CD4-positive, alpha-beta T cell treated with Interleukin-1 beta for 1 hour (primary cell): ENCODE measurements around the gene WEE2.

Experiments used
- DNase-seq, 2 donors: peaks; one replicate each; pipeline ENCODE4 v3.0.0-alpha.2; 2020 to 2022

The WEE2 gene

GRCh38 chr7:141691961-141692360 is 16.2 kb upstream of the WEE2 start:
- no peak for DNase-seq

DNA sequence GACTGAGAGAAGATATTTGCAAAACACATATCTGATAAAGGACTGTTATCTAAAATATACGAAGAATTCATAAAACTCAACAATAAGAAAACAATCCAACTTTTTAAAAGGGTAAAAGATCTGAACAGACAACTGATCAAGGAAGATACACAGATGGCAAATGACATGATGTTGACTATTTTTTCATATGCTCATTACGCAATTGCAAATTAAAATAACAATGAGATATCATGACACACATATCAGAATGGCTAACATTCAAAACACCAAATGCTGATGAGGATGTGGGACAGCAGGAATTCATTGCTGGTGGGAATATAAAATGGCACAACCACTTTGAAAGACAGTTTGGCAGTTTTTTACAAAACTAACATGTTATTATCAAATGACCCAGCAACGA is 15.1 kb upstream of the WEE2 start:
- DNase-seq = no peak

DNA sequence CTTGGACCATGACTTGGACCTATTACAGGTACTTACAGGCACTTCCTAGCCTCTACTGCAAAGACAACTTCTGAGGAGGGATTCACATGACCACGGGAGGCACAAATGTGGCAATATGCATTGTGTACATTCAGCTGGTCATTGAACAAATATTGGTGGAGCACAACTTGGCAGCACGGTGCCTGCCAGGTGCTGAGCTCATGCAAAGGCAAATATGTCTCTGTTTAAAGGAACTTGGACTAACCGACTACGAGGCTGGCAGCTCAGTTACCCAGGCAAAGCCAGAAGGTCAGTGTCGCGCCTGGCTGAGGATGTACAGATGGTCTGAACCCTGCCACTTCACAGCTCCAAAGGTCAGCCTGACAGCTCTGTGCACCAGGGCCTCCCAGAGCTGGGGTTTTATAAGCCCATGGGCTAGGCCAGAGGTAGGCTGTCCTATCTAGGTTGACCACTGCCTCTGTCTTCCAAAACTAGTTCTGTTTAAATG is 12.3 kb upstream of the WEE2 start:
- no peak for DNase-seq

GRCh38 chr7:141696348-141696747 is 11.8 kb upstream of the WEE2 start:
- no peak for DNase-seq

GRCh38 chr7:141697211-141697871 is 10.8 kb upstream of the WEE2 start:
- DNase-seq = no peak

GRCh38 chr7:141698247-141699015 is 9.7 kb upstream of the WEE2 start:
- no peak for DNase-seq

DNA sequence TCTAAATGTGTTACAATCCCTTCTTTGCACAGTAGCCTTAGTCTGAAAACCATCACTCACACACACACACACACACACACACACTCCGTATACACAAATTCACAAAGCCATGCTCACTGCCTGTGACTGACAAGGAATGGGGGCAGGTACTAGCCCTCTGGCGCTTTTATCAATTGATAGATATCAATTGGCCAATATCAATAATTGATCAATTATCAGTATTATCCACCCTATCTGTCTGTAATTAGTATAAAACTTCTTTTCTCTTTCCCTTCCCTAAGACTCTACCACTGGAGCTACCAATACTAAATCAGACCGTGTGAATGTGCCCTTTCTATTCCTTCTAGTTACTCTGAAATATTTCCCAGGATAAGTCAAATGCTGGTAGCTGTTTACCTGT is 8.3 kb upstream of the WEE2 start:
- DNase-seq = no peak

GRCh38 chr7:141700296-141700847 is 7.8 kb upstream of the WEE2 start:
- no peak for DNase-seq

DNA sequence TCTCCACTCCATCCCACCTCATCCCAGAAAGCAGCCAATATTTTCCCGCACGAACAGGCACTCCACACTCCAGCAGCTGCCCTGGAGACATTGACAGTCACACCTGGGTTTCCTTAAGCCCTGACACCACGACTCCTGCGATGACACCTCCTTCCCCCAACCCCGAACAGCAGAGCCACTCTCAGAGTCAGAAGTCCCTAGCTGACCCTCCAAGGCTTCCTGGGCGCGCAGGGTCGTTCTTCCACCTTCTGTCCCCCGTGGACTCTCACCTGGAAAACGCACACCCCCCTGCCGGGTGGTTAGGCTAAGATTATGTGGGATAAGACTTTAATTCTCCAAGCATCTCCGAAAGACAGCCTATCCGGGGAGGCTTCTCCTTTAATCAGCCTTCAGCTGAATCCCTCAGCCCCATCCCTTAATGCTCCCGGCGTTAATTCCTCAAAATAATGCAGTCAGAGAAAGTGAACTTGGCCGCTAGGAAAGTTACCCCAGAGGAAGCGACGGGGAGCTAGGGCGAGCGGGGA is 7.2 kb upstream of the WEE2 start:
- DNase-seq = peak in 1 of 2 donors; percentile 12

DNA sequence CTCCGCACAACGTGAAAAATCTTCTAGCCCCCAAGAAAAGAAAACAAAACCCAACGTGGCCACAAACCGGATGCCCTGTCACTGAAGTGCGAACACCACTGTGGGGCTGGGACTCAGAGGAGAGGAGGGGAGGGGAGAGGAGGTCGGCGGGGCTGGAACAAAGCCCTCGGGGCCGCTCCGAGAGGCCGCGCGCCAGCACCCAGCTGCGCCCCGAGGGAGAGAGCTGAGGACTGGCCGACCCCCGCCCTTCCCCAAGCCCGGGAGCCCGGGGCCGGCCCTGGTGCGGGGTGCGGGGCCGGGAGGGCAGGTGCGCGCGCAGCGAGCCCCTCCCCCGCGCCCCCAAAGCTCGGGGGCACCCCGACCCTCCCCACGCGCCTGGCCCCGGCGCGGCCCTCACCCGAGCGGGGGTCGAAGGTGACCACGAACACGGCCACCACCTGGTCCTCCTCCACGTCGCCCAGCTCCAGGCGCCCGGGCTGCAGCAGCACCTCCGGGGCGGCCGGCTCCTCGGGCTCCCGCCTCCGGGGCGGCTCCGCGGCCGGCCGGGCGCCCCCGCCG is 6.6 kb upstream of the WEE2 start:
- peak; percentile 78 to 79 for DNase-seq

GRCh38 chr7:141702047-141702567 is 6.0 kb upstream of the WEE2 start, which contains the start of gene DENND11:
Gene DENND11, minus strand, starts transcription at chr7:141702166. Its CDS starts 13 bp downstream, at chr7:141702153.
- DNase-seq = peak; percentile 57 to 60

DNA sequence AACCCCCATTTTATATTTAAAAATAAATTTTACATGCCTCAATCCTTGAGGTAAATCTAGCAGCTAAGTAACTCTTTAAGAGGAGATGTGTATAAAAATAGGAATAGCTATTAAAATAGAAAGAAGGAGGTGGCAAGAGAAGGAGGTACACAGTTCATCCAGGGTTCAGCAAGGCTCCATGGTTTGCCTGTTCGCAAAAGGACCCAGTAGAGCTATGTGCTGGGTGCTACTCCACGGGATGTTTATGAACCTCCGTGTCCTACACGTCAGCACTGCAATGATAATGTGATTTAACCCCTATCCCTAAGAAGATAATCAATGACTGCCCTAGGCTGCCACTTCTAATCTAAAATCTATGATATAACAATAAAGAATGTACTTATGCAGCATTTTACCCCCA is 5.3 kb upstream of the WEE2 start:
- no peak for DNase-seq

DNA sequence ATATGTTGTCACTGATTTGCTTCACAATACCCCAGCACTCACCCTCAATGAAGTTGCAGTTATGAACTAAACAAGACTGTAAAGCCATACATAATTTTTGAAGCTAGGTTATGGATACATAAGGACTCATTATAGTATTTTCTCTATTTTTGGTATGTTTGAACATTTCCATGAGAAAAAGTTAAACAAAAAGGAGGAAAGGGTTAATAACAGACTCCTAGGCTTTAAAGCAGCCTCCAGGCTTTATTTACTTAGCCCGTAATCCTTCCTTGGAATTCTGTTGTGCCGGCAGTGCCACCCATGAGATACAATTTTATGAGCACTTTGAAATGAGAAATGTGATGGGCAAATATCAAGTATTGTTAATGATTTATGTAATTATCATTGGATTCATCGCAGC is 4.0 kb upstream of the WEE2 start:
- no peak for DNase-seq

DNA sequence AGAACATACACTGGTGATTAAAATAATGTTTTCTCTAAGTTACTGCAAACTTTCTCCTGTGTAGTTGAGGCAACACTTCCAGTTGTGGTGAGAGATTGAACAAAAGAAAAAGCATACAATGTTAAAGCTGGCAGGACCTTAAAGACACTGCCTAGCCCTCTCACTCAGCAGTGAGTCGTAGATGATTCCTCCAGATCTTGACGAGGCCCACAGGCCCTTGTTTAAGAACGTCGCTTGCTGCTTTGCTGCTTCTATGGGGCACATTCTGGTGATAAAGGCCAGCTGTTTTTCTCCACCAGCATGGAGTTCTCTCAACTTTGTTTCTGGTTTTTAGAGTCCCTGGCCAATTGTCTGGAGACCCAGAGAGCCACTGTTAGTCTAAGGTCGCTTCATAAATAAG is 3.4 kb upstream of the WEE2 start:
- DNase-seq = no peak

DNA sequence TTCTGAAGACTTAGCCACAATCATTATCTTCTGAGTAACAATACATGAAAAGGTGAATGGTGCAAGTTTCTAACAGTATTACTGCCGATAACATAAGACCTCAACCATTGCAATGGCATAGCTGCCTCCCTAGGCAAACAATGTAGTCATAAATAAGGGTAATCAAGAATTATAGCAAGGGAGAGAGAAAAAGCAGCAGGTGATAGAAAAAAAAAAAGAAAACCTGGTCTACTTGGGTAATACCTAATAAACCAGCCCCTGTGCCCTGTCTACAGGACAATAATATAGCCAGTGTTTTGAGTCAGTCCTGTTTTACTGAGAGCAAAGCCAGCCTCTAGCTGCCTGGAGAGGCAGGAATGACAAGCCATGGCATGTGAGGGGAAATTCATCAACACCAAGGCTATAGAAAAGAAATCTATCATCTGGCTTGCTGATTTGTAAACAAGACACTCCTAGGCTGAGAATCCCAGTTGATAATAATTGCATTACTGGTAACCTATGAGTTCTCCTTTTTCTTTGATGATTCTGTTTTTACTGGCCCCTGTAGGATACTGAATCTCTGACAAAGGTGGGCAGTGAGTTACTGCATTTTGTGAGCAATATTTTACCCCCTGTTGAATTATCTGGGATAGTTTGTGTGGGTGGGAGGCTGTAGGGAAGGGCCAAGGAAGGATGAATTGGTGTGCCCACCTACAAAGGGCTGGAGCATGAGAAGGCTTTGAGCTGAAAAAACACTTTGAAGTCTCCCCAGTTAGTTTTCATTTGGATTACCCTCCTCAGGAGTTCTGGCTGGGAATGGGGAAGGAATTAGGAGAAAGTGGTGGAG is 1.7 kb upstream of the WEE2 start:
- DNase-seq = no peak

- no peak for DNase-seq
Measured at GRCh38 chr7:141709318-141709717, 1.2 kb downstream of the WEE2 start.

- no peak for DNase-seq
Measured at GRCh38 chr7:141709749-141710148, 1.6 kb downstream of the WEE2 start.

- no peak for DNase-seq
Measured at GRCh38 chr7:141710301-141710700, 2.1 kb downstream of the WEE2 start.

DNA sequence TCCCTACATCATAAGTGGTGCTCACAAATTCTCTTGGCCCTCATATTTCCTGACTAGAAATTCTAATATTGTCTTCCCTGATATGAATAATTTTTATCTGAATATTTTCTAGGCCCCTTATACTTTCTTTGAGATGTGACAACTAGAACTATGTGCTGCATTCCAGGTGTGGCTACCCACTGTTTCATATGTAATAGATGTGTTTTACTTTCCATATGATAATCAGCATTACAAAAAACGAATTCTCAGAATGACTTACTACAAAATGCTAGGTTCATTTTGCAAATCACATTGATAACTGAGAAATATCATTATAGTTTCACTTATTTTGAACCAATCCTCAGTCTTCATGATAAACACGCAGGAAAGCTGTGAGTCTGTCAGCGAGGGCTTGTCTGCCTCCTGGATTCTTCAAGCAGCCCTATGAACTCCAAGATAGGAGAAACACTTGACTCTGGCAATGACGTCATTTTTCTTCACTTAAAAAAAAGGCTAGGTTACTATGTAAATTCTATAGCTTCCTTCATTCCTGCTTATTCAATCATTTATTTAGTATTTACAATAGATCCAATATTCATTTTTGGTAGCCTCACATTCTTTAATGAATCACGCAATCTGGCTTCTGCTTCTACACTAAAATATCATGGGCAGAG is 4.6 kb downstream of the WEE2 start:
- no peak for DNase-seq

GRCh38 chr7:141713890-141714289 is 5.7 kb downstream of the WEE2 start:
- no peak for DNase-seq

- no peak for DNase-seq
Measured at GRCh38 chr7:141714571-141714970, 6.4 kb downstream of the WEE2 start.

- no peak for DNase-seq
Measured at GRCh38 chr7:141715018-141715417, 6.9 kb downstream of the WEE2 start.
